B cell (primary cell): ENCODE data around the gene ABCC5. TPM values are rescaled to one million over a fixed set of nuclear protein-coding genes. Genes with fewer than 3 reads are reported as not detected.

Experiments used
- ATAC-seq: fragments of 200-7000 bp; cut with Tn5 transposase; one replicate; pipeline ENCODE4 v1.10.0; 2021; ENCODE audit warnings: low read depth, mild to moderate bottlenecking, moderate number of reproducible peaks, moderate library complexity
- CTCF ChIA-PET: fragments of 350-600 bp; sonication (Branson Sonifier 250); formaldehyde crosslinking; loops from one replicate; lab custom pipeline; 2021; ENCODE audit warnings: antibody characterized with exemption, inconsistent platforms; lab: Charles Lee
- POLR2A ChIA-PET: fragments of 350-600 bp; sonication (Branson Sonifier 250); formaldehyde crosslinking; loops from one replicate; lab custom pipeline; 2021; ENCODE audit warnings: antibody characterized with exemption; lab: Charles Lee
- DNase-seq: peaks from one replicate; pipeline ENCODE4 v3.0.0; 2013
- H2AFZ ChIP-seq: 2 replicates; pipeline ENCODE4 v1.6.1; 2012; ENCODE audit warnings: mild to moderate bottlenecking, low read depth, low read length; ENCODE audit not compliant: insufficient read depth, poor library complexity, severe bottlenecking
- H3K27ac ChIP-seq, 2 donors: 1 replicate in 1 of 2; 2 replicates in 1 of 2; pipeline ENCODE4 v1.5.1; 2012 to 2013; ENCODE audit warnings: low read length in 2 of 2, mild to moderate bottlenecking in 2 of 2, moderate library complexity in 1 of 2
- H3K27me3 ChIP-seq, 4 experiments: fragments of 200-600 bp in 1 of 4; sonication (generic) in 1 of 4; replicated peaks in 1 of 4; 1 replicate in 2 of 4; 2 replicates in 2 of 4; pipeline versions ENCODE4 v1.6.1 to v1.7.0; 2013 to 2016; ENCODE audit warnings: low read length in 3 of 4, mild to moderate bottlenecking in 2 of 4, mixed read lengths in 1 of 4, moderate library complexity in 1 of 4; ENCODE audit not compliant: insufficient read depth in 4 of 4, control insufficient read depth in 3 of 4; ENCODE audit errors: control extremely low read depth in 1 of 4
- H3K36me3 ChIP-seq, 2 experiments: replicated peaks in 1 of 2; 1 replicate in 1 of 2; 2 replicates in 1 of 2; pipeline versions ENCODE4 v1.6.1 to v1.7.1; 2013; ENCODE audit warnings: low read length in 1 of 2; ENCODE audit not compliant: insufficient read depth in 2 of 2, control insufficient read depth in 1 of 2; ENCODE audit errors: control extremely low read depth in 1 of 2, extremely low read depth in 1 of 2
- H3K4me1 ChIP-seq, 2 donors: fragments of 200-600 bp in 1 of 2; sonication (generic) in 1 of 2; 1 replicate in 1 of 2; 2 replicates in 1 of 2; pipeline versions ENCODE4 v1.5.1 to v1.6.1; 2013 to 2017; ENCODE audit warnings: low read length in 2 of 2; ENCODE audit not compliant: control insufficient read depth in 2 of 2, insufficient read depth in 2 of 2
- H3K4me2 ChIP-seq: replicated peaks from 2 replicates; pipeline ENCODE3; 2012; ENCODE audit warnings: mild to moderate bottlenecking, low read depth, low read length; ENCODE audit not compliant: poor library complexity, severe bottlenecking
- H3K4me3 ChIP-seq, 5 experiments: fragments of 200-600 bp in 1 of 5; sonication (generic) in 1 of 5; 1 replicate in 3 of 5; 2 replicates in 2 of 5; pipeline versions ENCODE4 v1.5.1 to v1.7.0; 2011 to 2016; ENCODE audit warnings: low read length in 4 of 5, mild to moderate bottlenecking in 4 of 5, low read depth in 2 of 5, control low read depth in 1 of 5, moderate library complexity in 1 of 5; ENCODE audit not compliant: insufficient read depth in 1 of 5; ENCODE audit errors: control extremely low read depth in 1 of 5, extremely low read depth in 1 of 5
- H3K79me2 ChIP-seq: fragments of 200-600 bp; sonication (generic); one replicate; pipeline ENCODE4 v1.6.0; 2016; ENCODE audit warnings: low read length; ENCODE audit not compliant: control insufficient read depth, insufficient read depth
- H3K9ac ChIP-seq: fragments of 200-600 bp; sonication (generic); 2 replicates; pipeline ENCODE4 v1.6.1; 2017; ENCODE audit warnings: mild to moderate bottlenecking, low read length, moderate library complexity
- H3K9me3 ChIP-seq, 3 donors: one replicate each; pipeline versions ENCODE4 v1.6.1 to v1.7.1; 2013; ENCODE audit warnings: low read length in 2 of 3; ENCODE audit not compliant: control insufficient read depth in 2 of 3, insufficient read depth in 1 of 3; ENCODE audit errors: control extremely low read depth in 1 of 3
- H4K20me1 ChIP-seq: 2 replicates; pipeline ENCODE4 v1.6.0; 2012; ENCODE audit warnings: mild to moderate bottlenecking, low read length; ENCODE audit not compliant: insufficient read depth, control insufficient read depth, poor library complexity, severe bottlenecking
- H3K27ac Mint-ChIP-seq: one replicate; pipeline ENCODE4 v1.8.0; 2021; ENCODE audit warnings: mixed read lengths
- H3K27me3 Mint-ChIP-seq: one replicate; pipeline ENCODE4 v1.8.0; 2021; ENCODE audit warnings: mixed read lengths
- H3K4me1 Mint-ChIP-seq: one replicate; pipeline ENCODE4 v1.8.0; 2021; ENCODE audit warnings: mixed read lengths
- H3K4me3 Mint-ChIP-seq: one replicate; pipeline ENCODE4 v1.8.0; 2021; ENCODE audit warnings: mixed read lengths
- H3K9me3 Mint-ChIP-seq: one replicate; pipeline ENCODE4 v1.8.0; 2022; ENCODE audit warnings: mixed read lengths; ENCODE audit not compliant: insufficient read depth
- CTCF ChIP-seq: fragments of 200-600 bp; IDR thresholded peaks from one replicate; pipeline ENCODE4 v1.8.0; 2022; ENCODE audit warnings: antibody characterized with exemption, mild to moderate bottlenecking
- EZH2 ChIP-seq: IDR thresholded peaks from 2 replicates; pipeline ENCODE4 v1.6.1; 2012; ENCODE audit warnings: borderline replicate concordance, low read depth, mild to moderate bottlenecking, moderate library complexity, low read length; ENCODE audit not compliant: insufficient read depth, poor library complexity, severe bottlenecking
- WGBS: methylation state at CpG from one replicate; pipeline ENCODE4 v1.1.5; 2013; ENCODE audit warnings: missing lambda C conversion rate; ENCODE audit not compliant: insufficient coverage; 5-methylcytosine and 5-hydroxymethylcytosine counted together
- intact Hi-C: fragments of 100-400 bp; cut with micrococcal nuclease; formaldehyde crosslinking; loops from one replicate; pipeline ENCODE4 v1.10.0; 2022
- polyA plus RNA-seq: library from polyadenylated mRNA; depleted of rRNA; stranded (reverse); fragments of >200 nt; gene quantifications from 2 replicates; pipeline ENCODE4 v1.2.3, GENCODE V29; 2012
- total RNA-seq, 2 donors: library from RNA; stranded (reverse); fragments of 120-200 nt in 1 of 2; gene quantifications; 1 replicate in 1 of 2; 2 replicates in 1 of 2; pipeline versions ENCODE4 v1.2.3 to v1.2.4, GENCODE V29; 2013 to 2022

The ABCC5 gene
- total and polyA plus RNA-seq, 2 donors (not counting 1 experiment from before 2014, with no cell fraction given): 13.4 to 29.5 TPM

- Histone ChIP-seq H2AFZ (no peak overlapping the region), H3K4me1 (no peaks in the 10 kb centered on the region), H3K9ac (no peak overlapping the region), H3K9me3 (no peaks in the 10 kb centered on the region), H3K4me2 (no peak overlapping the region), H3K4me3 (no peak overlapping the region), H3K27me3 (no peaks in the 10 kb centered on the region), H3K27ac (no peak overlapping the region), H4K20me1 (no peaks in the 10 kb centered on the region), H3K36me3 (peaks cover 0 to 24% of the 10 kb centered on the region in 2 experiments), H3K79me2 (no peaks in the 10 kb centered on the region)
- intact Hi-C loops: no loop called here
- Mint-ChIP-seq H3K27me3 (no peaks in the 10 kb centered on the region), H3K27ac (no peak overlapping the region), H3K9me3 (no peaks in the 10 kb centered on the region), H3K4me1 (no peaks in the 10 kb centered on the region), H3K4me3 (no peak overlapping the region)
- DNase-seq: no peak
- ChIA-PET CTCF (interaction anchor here (0.6 kb wide), 1 partner anchor 711 kb away, joined by 4 read pairs; no protein-coding TSS in a partner anchor), POLR2A (no interaction called here)
- WGBS: 100% methylated on average over 1 of the region's 2 CpGs
- no peak for ATAC-seq
- TF ChIP-seq EZH2 (no peak), CTCF (no peak)
Measured at GRCh38 chr3:183946037-183946436, 71.6 kb downstream of the ABCC5 start.

- H3K9ac ChIP-seq: no peak overlapping the region
- ChIA-PET CTCF (interaction anchor here (0.6 kb wide), 1 partner anchor 75 kb away, joined by 3 read pairs; no protein-coding TSS in a partner anchor), POLR2A (no interaction called here)
- no peaks in the 10 kb centered on the region for H3K79me2 ChIP-seq
- no peak for TF ChIP-seq EZH2
- no peak for TF ChIP-seq CTCF
- no peaks in the 10 kb centered on the region for H3K27me3 ChIP-seq
- intact Hi-C loops: no loop called here
- H3K4me1 ChIP-seq: no peaks in the 10 kb centered on the region
- H3K27me3 Mint-ChIP-seq: no peaks in the 10 kb centered on the region
- peaks cover 0 to 21% of the 10 kb centered on the region in 2 experiments for H3K36me3 ChIP-seq
- DNase-seq (no peak), ATAC-seq (no peak)
- no peak overlapping the region for H3K4me2 ChIP-seq
- no peaks in the 10 kb centered on the region for H3K9me3 Mint-ChIP-seq
- H3K4me3 ChIP-seq: no peak overlapping the region
- no peaks in the 10 kb centered on the region for H4K20me1 ChIP-seq
- H3K4me1 Mint-ChIP-seq: no peaks in the 10 kb centered on the region
- H3K9me3 ChIP-seq: no peaks in the 10 kb centered on the region
- no peak overlapping the region for H3K27ac ChIP-seq
- no peak overlapping the region for H3K27ac Mint-ChIP-seq
- no peak overlapping the region for H3K4me3 Mint-ChIP-seq
- H2AFZ ChIP-seq: no peak overlapping the region
- WGBS: 100% methylated on average over 1 of the region's 5 CpGs
Measured at GRCh38 chr3:183944775-183945174, 72.9 kb downstream of the ABCC5 start.
